Inferior parietal cortex (tissue), 1 donor: Measurements from ENCODE around the gene ASXL1.

Experiments used
- DNase-seq: peaks from one replicate; pipeline ENCODE4 v3.0.0-alpha.2; 2016; ENCODE audit errors: extremely low spot score

ASXL1 gene

GRCh38 chr20:32480371-32481241, 122.5 kb downstream of the ASXL1 start:
- DNase-seq, result no peak

GRCh38 chr20:32481311-32482142, 123.4 kb downstream of the ASXL1 start:
- DNase-seq, result no peak

DNA sequence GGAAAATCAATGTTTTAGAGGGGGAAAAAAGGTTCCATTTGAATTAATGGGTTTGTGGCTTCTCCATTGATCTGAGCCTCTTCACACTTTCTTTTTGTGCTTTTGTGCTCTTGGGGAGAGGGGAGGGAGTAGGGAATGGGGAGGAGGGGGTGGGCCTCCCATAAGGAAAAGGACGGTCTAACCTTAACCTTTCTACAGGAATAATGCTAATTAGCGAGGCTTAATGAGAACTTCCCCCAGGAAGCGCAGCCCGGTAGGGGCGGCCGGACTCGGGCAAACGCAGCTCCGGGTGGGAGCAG, 124.0 kb downstream of the ASXL1 start:
- no peak for DNase-seq

DNA sequence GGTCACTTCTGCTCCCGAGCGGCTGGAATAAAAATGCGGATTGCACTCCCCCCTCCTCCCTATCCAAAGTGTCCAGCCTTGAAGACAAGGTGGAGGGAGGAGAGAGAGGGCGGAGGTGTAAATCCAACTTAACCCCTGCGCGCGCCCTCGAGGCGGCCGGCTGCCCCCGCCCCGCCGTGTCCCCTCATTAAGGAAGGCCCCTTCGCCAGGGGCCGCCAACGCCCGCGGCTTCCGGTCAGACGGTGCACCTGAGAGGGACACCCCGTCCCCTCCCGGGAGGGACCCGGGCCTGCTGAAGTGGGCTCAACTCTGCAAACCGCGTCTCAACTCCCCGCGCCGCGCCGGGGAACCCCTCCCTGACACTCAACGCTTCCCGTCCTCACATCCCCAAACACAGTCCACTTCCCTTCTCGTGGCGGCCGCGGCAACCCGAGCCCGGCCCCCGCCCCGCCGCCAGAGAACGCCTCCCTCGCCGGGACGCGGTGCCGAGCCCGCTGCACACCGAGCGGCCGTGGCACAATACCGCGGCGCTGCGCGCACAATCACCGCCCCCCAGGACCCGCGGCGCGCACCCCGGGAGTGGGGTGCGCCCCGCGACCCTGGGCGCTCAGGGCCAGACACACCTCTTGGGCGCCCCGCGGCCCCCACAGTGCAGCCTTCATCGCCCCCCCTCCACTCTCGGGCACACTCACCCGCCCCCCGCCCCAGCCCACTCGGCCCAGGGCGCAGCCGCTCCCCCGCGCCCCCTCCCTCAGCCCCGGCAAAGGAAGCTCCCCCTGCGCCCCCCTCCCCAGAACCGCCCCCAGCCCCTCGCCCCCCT, 124.5 kb downstream of the ASXL1 start:
- DNase-seq, result no peak

DNA sequence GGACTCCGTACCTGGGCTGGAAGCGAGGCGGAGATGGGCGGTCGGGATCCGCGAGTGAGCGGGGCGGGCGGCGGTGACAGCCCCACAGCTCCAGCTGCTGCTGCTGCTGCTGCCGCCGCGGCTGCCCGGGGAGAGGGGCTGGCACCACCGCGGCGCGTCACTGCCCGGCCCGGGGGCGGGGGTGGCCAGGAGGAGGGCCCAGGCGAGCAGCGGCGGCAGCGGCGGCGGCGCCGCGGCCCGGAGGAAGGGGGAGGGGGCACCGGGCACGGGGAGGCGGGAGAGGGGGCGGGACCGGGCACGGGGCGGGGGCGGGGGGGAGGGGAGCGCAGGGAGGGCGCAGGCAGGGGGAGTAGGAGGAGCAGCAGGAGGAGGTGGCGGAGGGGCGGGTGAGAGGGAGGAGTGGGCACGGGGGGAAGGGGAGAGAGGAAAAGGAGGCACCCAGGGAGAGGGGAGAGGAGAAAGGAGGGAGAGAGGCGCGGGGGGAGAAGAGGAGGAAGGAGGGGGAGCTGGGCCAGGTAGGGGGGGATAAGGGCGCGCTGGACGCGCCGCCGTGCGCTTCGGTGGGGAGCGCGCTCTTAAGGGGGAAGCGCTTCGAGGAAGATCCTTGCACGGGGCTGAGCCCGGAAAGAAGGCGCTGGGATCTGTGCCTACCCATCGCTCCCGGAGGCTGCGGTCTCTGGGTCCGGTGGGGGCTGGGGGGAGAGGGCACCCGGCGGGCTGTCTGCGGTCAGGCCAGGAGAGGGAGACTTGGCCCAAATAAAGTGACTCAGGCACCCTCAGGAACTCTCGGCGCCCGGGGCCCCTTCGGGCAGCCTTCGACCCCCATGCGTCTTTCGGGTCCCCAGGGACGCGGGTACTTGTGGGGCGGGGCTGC, 125.5 kb downstream of the ASXL1 start:
- no peak for DNase-seq

GRCh38 chr20:32484225-32484957, 126.3 kb downstream of the ASXL1 start:
- no peak for DNase-seq

DNA sequence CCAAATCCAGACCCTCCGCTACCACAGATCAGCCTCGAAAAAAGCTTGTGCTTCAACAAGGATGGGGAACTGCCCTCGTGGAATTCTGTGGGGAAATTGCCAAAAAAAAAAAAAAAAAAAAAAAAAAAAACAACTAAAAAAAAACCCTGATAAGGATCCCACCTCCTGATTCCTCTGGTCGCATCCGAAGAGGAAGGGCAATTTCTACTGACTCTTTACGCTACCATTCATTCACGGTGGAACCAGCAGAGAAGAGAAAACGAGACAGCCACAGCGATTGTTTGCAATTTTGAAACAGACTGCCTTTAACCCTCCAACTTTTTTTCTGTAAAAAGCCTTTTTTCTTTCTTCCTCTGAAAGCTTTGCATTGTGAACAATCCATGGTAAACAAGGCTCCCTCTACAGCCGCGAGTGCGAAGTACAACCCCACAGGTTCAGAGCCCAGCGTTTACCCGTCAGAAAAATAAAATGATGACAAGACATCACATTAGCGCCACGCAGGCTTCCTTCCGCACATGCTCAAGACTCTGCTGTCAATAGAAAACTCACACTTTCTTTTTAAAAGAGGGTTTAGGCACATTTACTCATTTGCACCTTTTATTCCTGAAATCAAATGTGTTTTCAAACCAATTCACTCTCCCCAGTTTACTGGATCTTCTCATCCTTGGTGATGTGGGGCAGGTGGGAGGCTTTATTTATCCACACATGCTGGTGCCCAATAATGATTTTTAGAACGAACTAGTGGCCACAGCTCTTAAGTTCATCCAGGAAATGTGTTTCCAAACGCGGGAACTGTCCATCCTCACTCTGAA, 127.0 kb downstream of the ASXL1 start:
- peak; percentile 93 for DNase-seq

- no peak for DNase-seq
Measured at GRCh38 chr20:32485770-32486478, 127.8 kb downstream of the ASXL1 start.

DNA sequence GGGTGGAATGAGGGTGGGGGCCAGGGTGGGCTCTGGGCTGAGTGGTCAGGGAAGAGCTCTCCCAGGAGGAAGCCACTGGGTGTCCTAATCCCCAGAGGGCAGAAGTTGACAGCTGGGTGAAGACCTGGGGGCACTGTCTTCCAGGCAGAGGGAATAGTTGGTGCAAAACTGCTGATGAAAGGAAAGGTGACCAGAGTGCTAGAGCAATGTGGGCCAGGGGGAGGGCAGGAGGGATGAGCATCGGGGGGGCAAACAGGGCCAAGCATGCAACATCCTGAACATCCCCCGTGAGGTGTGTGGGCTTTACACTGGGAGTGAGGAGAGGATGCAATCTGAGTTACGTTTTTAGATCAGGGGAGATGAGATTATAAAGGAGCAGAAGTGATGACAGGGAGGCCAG, 129.2 kb downstream of the ASXL1 start:
- DNase-seq, result no peak

GRCh38 chr20:32488066-32488838, 130.1 kb downstream of the ASXL1 start:
- no peak for DNase-seq
